Left ventricle myocardium inferior (tissue), 1 donor: ENCODE measurements around the gene APOC4. TPM values are rescaled to one million over a fixed set of nuclear protein-coding genes. Genes with fewer than 3 reads are reported as not detected.
A peak's percentile ranks its signal among the peaks of the same experiment; 100 is the strongest.

Source experiments
- DNase-seq: peaks from one replicate; pipeline ENCODE4 v3.0.0-alpha.2; 2020
- H3K27ac ChIP-seq: fragments of 200-600 bp; replicated peaks from 2 replicates; pipeline ENCODE4 v1.8.0; 2021
- H3K27me3 ChIP-seq: fragments of 200-600 bp; 2 replicates; pipeline ENCODE4 v1.8.0; 2021; ENCODE audit warnings: low read depth
- H3K36me3 ChIP-seq: fragments of 200-600 bp; 2 replicates; pipeline ENCODE4 v1.8.0; 2021
- H3K4me1 ChIP-seq: fragments of 200-600 bp; 2 replicates; pipeline ENCODE4 v1.8.0; 2021
- H3K4me3 ChIP-seq: fragments of 200-600 bp; 2 replicates; pipeline ENCODE4 v1.8.0; 2021; ENCODE audit warnings: mild to moderate bottlenecking, moderate library complexity
- H3K9me3 ChIP-seq: fragments of 200-600 bp; replicated peaks from 2 replicates; pipeline ENCODE4 v1.8.0; 2021
- intact Hi-C: fragments of 100-400 bp; cut with micrococcal nuclease; formaldehyde crosslinking; loops from one replicate; pipeline ENCODE4 v1.11.0; 2022
- total RNA-seq: library from RNA; stranded (reverse); fragmentation: NEBNext Ultra II Directional; extraction: Animal tissue kit (Norgen Biotek cat#: 25700); gene quantifications from one replicate; pipeline ENCODE4 v1.2.1, GENCODE V29; 2021
- TF ChIP-seq, protein P1 (sequence below): fragments of 200-600 bp; IDR thresholded peaks from 2 replicates; pipeline ENCODE4 v1.8.0; 2021; ENCODE audit warnings: antibody characterized with exemption, mild to moderate bottlenecking, borderline replicate concordance
- donor health status: DM: no; HTN: yes; CAD: no; lungs with severe emphysema.

Gene APOC4
- total RNA-seq, 1 donor from 2014 or later = not detected

DNA sequence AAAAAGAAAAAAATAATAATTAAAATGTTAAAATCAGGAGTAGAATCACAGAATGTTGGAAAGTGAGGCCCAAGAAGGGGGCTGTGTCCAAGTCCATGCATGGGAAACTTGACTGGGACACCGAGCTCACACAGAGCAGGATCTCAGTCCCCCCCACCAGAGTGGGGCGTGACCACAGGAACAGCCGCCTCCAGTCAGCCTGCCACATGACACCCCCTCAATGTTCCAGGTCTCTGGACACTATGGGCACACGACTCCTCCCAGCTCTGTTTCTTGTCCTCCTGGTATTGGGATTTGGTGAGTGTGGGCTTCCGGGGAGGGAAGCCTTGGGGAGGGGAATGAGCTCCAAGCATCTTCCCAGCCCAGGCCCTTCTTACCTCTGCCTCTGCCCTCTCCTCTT is 6.2 kb downstream of the APOC4 start:
- no peaks in the 10 kb centered on the region for H3K27me3 ChIP-seq
- TF ChIP-seq, protein P1, sequence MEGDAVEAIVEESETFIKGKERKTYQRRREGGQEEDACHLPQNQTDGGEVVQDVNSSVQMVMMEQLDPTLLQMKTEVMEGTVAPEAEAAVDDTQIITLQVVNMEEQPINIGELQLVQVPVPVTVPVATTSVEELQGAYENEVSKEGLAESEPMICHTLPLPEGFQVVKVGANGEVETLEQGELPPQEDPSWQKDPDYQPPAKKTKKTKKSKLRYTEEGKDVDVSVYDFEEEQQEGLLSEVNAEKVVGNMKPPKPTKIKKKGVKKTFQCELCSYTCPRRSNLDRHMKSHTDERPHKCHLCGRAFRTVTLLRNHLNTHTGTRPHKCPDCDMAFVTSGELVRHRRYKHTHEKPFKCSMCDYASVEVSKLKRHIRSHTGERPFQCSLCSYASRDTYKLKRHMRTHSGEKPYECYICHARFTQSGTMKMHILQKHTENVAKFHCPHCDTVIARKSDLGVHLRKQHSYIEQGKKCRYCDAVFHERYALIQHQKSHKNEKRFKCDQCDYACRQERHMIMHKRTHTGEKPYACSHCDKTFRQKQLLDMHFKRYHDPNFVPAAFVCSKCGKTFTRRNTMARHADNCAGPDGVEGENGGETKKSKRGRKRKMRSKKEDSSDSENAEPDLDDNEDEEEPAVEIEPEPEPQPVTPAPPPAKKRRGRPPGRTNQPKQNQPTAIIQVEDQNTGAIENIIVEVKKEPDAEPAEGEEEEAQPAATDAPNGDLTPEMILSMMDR = no peak
- intact Hi-C loops = no loop called here
- H3K4me1 ChIP-seq = peaks cover 10% of the 10 kb centered on the region
- no peak overlapping the region for H3K4me3 ChIP-seq
- DNase-seq = no peak
- H3K9me3 ChIP-seq = no peaks in the 10 kb centered on the region
- peaks cover 8% of the 10 kb centered on the region for H3K36me3 ChIP-seq
- H3K27ac ChIP-seq = no peak overlapping the region

DNA sequence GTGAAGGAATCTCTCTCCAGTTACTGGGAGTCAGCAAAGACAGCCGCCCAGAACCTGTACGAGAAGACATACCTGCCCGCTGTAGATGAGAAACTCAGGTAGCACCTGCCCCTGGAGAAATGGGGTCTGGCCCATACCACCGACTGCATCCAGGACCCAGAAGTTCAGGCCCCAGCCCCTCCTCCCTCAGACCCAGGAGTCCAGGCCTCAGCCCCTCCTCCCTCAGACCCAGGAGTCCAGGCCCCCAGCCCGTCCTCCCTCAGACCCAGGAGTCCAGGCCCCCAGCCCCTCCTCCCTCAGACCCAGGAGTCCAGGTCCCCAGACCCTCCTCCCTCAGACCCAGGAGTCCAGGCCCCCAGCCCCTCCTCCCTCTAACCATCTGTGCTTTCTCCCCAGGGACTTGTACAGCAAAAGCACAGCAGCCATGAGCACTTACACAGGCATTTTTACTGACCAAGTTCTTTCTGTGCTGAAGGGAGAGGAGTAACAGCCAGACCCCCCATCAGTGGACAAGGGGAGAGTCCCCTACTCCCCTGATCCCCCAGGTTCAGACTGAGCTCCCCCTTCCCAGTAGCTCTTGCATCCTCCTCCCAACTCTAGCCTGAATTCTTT is 6.8 kb downstream of the APOC4 start:
- H3K9me3 ChIP-seq = no peaks in the 10 kb centered on the region
- no peak overlapping the region for H3K4me3 ChIP-seq
- DNase-seq = no peak
- intact Hi-C loops = no loop called here
- H3K27me3 ChIP-seq = no peaks in the 10 kb centered on the region
- H3K36me3 ChIP-seq = peaks cover 8% of the 10 kb centered on the region
- no peak overlapping the region for H3K27ac ChIP-seq
- H3K4me1 ChIP-seq = peaks cover 16% of the 10 kb centered on the region
- TF ChIP-seq, protein P1 = no peak

DNA sequence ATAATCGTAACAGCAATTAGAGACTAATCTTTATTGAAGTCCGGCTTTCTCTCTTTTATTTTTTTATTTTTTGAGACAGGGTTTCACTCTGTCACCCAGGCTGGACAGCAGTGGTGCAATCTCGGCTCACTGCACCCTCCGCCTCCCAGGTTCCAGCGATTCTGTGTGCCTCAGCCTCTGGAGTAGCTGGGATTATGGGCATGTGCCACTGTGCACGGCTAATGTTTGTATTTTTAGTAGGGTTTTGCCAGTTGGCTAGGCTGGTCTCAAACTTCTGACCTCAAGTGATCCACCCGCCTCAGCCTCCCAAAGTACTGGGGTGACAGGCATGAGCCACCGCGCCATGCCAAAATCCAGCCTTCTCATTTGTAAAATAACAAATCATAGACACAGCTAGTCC is 7.5 kb downstream of the APOC4 start:
- Histone ChIP-seq H3K36me3 (peaks cover 8% of the 10 kb centered on the region), H3K4me1 (peaks cover 23% of the 10 kb centered on the region), H3K27me3 (no peaks in the 10 kb centered on the region), H3K9me3 (no peaks in the 10 kb centered on the region), H3K27ac (no peak overlapping the region), H3K4me3 (no peak overlapping the region)
- TF ChIP-seq, protein P1 = no peak
- intact Hi-C loops = no loop called here
- DNase-seq = no peak

DNA sequence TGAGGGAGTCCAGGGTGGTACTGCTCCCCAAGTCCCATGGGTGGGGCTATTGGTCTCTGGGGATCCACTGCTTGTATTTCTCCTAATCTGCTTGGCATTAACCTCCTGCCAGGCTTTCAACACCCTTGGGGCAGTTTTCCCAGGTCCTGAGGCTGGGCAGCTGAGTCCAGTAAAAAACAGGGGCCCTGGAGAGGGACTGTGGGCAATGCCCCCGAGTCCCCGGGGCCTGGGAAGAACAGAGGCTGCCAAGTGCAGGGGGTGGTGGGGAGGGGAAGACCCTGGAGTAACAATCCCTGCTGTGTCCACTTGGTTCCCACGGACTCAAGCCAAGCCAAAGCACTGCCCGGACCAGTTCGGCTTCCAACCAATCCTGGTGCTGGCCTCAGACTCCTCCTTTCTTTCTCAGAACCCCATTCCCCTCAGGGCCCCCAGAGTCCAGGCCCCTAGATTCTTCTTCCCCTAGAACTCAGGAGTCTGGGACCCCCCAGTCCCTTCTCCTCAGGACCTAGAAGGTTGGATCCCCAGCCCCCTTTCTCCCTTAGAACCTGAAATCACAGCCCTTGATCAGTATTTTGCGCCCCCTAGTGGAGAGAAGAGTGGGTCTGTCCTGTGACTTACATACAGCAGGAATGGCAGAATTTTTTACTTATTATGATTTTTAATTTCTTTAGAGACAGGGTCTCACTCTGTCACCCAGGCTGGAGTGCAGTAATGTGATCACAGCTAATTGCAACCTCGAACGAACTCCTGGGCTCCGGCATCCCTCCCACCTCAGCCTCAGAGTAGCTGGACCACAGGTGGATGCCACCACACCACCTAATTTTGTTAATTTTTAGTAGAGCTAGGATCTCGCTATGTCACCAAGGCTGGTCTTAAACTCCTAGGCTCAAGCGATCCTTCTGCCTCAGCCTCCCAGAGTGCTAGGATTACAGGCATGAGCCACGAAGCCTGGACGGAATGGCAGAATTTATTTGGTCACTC is 9.4 kb downstream of the APOC4 start:
- H3K27me3 ChIP-seq = no peaks in the 10 kb centered on the region
- H3K27ac ChIP-seq = peak overlapping the region; percentile 42
- TF ChIP-seq, protein P1 = peak; percentile 88
- H3K4me3 ChIP-seq = no peak overlapping the region
- H3K4me1 ChIP-seq = peaks cover 41% of the 10 kb centered on the region
- no peak for DNase-seq
- H3K9me3 ChIP-seq = no peaks in the 10 kb centered on the region
- H3K36me3 ChIP-seq = peaks cover 8% of the 10 kb centered on the region
- intact Hi-C loops = loop anchor here (5.0 kb wide), 1 partner anchor 49 kb away; no protein-coding TSS in a partner anchor

DNA sequence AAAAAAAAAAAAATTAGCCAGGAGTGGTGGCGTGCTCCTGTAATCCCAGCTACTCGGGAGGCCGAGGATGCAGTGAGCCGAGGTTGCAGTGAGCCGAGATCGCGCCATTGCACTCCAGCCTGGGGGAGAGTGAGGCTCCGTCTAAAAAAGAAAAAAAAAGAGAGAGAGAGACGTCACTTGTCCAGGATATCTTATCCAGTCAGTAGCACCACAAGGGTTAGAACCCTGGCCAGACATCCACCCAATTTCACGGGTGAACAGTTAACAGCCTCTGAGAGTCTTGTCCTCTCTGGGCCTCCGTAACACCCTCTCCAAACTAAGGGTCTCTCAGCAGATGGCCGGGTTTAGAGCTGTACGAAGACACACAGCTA is 12.2 kb downstream of the APOC4 start:
- H3K27ac ChIP-seq = peak overlapping the region; percentile 99
- peak overlapping the region; percentile 95 for H3K4me3 ChIP-seq
- H3K36me3 ChIP-seq = peaks cover 8% of the 10 kb centered on the region
- no peak for DNase-seq
- intact Hi-C loops = loop anchor here (5.0 kb wide), 1 partner anchor 52 kb away; no protein-coding TSS in a partner anchor
- no peaks in the 10 kb centered on the region for H3K27me3 ChIP-seq
- TF ChIP-seq, protein P1 = no peak
- H3K4me1 ChIP-seq = peaks cover 68% of the 10 kb centered on the region
- H3K9me3 ChIP-seq = no peaks in the 10 kb centered on the region
